ENCODE data around the gene SPIRE2.

Gene SPIRE2

DNA sequence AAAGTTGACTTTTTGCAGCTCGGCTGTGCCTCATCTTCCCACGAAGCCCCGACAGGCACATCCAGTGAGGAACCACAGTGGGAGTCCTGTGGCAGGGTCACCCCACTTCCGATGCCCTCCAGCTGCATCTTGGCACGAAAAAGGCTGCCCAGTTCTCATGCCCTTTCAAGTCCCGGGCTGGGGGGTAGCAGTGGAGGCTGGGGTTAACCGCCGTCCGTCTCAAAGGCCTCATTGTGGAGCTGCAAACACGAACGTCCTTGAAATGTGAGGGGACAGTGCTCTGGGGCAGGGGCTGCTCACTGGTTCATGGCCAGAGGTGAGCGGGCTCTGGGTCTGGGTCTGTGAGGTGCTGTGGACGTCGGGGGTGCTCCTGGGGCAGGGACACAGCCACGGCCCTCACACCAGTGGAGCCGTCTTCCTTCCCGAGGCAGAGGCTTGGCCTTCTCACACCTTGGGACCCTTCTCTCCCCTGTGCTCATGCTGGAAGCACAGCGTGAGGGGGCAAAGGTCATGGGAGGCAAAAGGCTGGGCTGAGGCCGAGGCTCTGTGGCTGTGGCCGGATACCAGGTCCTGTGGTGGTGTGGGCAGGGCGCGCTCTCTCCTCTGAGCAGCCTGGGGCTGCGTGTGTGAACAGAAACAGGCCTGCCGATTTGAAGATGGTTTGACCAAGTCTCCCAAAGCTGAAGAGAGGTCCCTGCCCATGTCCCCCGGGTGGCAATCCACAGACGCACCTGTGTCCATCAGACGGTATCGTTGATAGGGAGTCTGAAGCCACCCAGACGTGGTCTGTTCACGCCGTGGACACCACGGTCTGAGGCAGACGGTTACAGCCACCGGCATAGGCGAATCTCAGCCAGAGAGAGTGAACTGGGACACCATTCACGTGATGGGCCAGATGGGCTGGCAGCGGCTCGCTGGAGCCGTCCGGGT is 87.3 kb downstream of the SPIRE2 start:
- no peak for DNase-seq (ENCODE audit: low read depth)

DNA sequence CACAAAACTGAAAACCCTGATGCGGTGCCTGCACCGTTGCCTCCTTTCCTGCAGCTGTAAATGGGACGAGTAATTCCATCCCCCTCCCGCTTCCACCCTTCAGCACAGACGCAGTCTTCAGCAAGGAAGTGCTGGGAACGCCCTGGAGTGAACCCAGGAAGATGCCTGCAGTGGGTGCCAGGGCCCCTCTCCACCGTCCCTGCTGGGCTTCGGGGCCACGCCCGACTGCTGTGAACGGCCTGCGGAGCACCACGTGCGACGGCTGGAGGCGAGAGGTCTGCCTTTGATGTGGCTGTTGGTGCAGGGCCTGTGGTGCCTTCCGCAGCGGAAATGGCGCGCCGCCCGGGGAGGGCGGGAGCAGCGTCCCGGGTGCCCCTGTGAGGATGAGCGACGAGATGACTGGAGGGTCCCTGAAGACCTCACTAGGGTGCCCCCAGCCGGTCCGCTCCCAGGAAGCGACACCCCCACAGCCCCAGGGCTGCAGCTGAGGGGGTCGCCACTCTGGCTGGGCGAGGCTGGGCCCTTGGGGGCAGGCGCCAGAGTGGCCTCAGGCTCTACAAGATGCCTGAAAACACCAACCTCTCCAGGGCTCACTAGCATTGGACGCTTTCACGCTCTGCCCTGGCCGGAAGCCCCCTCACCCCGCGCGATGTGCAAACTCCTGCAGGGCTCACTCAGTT is 89.6 kb downstream of the SPIRE2 start:
- DNase-seq (ENCODE audit: low read depth): peak; percentile 26

DNA sequence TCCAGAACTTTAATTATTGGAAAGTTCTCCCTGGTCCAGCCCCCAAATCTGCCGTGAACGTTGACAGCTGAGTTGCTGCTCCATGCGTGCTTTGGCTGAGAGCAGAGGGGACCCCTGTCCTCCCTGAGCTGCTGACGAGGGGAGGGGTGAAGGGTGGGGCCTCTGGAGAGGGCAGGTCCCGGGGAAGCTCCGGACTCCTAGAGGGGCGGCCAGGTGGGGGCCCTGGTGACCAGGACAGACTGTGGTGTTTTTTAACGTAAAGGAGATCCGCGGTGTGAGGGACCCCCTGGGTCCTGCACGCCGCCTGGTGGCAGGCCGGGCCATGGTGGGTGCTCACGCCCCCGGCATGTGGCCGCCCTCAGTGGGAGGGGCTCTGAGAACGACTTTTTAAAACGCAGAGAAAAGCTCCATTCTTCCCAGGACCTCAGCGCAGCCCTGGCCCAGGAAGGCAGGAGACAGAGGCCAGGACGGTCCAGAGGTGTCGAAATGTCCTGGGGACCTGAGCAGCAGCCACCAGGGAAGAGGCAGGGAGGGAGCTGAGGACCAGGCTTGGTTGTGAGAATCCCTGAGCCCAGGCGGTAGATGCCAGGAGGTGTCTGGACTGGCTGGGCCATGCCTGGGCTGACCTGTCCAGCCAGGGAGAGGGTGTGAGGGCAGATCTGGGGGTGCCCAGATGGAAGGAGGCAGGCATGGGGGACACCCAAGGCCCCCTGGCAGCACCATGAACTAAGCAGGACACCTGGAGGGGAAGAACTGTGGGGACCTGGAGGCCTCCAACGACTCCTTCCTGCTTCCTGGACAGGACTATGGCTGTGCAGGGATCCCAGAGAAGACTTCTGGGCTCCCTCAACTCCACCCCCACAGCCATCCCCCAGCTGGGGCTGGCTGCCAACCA is 90.4 kb downstream of the SPIRE2 start, which contains the start of gene MC1R:
Gene MC1R (plus strand): TSS at position 410 of the 895 bp plus-strand sequence. CDS start 397 bp downstream, at position 807.
- DNase-seq (ENCODE audit: low read depth): no peak

DNA sequence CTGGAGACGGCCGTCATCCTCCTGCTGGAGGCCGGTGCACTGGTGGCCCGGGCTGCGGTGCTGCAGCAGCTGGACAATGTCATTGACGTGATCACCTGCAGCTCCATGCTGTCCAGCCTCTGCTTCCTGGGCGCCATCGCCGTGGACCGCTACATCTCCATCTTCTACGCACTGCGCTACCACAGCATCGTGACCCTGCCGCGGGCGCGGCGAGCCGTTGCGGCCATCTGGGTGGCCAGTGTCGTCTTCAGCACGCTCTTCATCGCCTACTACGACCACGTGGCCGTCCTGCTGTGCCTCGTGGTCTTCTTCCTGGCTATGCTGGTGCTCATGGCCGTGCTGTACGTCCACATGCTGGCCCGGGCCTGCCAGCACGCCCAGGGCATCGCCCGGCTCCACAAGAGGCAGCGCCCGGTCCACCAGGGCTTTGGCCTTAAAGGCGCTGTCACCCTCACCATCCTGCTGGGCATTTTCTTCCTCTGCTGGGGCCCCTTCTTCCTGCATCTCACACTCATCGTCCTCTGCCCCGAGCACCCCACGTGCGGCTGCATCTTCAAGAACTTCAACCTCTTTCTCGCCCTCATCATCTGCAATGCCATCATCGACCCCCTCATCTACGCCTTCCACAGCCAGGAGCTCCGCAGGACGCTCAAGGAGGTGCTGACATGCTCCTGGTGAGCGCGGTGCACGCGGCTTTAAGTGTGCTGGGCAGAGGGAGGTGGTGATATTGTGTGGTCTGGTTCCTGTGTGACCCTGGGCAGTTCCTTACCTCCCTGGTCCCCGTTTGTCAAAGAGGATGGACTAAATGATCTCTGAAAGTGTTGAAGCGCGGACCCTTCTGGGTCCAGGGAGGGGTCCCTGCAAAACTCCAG is 91.5 kb downstream of the SPIRE2 start:
- no peak for DNase-seq (ENCODE audit: low read depth)

DNA sequence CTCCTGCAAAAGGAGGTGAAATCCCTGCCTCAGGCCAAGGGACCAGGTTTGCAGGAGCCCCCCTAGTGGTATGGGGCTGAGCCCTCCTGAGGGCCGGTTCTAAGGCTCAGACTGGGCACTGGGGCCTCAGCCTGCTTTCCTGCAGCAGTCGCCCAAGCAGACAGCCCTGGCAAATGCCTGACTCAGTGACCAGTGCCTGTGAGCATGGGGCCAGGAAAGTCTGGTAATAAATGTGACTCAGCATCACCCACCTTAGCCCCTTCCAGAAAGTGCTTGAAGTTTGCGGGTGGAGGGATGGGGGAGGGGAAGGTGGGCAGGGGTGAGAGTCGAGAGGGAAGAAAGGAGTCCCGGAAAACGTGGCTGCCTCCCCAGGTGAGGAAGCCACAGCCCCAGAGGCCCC is 92.4 kb downstream of the SPIRE2 start:
- DNase-seq (ENCODE audit: low read depth): no peak
